ENCODE data around the gene KCNE3. TPM values are rescaled to one million over a fixed set of nuclear protein-coding genes. Genes with fewer than 3 reads are reported as not detected.

KCNE3 gene
- total RNA-seq, 1 experiment from 2014 or later = 4.9 TPM

DNA sequence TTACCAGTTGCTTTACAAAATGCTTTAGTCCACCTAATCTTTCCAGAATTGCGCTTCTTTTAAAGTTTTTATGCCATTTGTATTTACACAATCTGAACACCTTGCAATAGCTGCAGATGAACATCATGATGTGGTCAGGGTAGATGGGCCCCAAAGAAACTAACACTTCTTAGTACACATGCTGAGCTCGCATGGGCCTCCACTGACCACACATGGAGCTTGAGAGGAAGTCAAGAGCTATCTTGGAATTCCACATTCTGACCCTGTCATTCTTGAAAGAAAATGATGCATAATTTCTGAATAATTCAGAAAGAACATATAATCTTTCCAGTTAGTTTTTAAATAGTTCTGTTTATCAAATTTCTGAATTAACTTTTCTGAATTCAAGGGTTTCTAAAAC lies 18.5 kb upstream of the KCNE3 start:
- no peak overlapping the region for H3K18ac ChIP-seq (ENCODE audit: insufficient read length, low read depth, low read length)
- WGBS (ENCODE audit: extremely low coverage, insufficient read length, low lambda C conversion rate) = no CpG with 5 or more reads among the region's 2 CpGs
- no peak for DNase-seq
- H2AK5ac ChIP-seq (ENCODE audit: insufficient read length, low read length) = no peak overlapping the region
- H4K8ac ChIP-seq (replicated peaks; ENCODE audit: insufficient read length, low read depth, low read length) = no peak overlapping the region
- no peaks in the 10 kb centered on the region for H3K4me1 ChIP-seq (ENCODE audit: insufficient read depth, low read length)
- H2BK15ac ChIP-seq (ENCODE audit: low read depth, low read length) = no peak overlapping the region
- no peak overlapping the region for H2BK20ac ChIP-seq (ENCODE audit: low read depth, low read length, poor library complexity, severe bottlenecking)
- no peak overlapping the region for H3K23ac ChIP-seq (ENCODE audit: insufficient read length, low read depth, low read length)
- no peak overlapping the region for H3K27ac ChIP-seq (ENCODE audit: insufficient read length, low read depth, low read length)
- TF ChIP-seq, protein P1, sequence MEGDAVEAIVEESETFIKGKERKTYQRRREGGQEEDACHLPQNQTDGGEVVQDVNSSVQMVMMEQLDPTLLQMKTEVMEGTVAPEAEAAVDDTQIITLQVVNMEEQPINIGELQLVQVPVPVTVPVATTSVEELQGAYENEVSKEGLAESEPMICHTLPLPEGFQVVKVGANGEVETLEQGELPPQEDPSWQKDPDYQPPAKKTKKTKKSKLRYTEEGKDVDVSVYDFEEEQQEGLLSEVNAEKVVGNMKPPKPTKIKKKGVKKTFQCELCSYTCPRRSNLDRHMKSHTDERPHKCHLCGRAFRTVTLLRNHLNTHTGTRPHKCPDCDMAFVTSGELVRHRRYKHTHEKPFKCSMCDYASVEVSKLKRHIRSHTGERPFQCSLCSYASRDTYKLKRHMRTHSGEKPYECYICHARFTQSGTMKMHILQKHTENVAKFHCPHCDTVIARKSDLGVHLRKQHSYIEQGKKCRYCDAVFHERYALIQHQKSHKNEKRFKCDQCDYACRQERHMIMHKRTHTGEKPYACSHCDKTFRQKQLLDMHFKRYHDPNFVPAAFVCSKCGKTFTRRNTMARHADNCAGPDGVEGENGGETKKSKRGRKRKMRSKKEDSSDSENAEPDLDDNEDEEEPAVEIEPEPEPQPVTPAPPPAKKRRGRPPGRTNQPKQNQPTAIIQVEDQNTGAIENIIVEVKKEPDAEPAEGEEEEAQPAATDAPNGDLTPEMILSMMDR (conservative IDR thresholded peaks at IDR 0.05) = no peak
- H3K4me2 ChIP-seq (ENCODE audit: insufficient read depth, insufficient read length, low read length) = no peak overlapping the region
- no peak overlapping the region for H2BK5ac ChIP-seq (ENCODE audit: insufficient read length, low read length)
- no peak overlapping the region for H3K27ac Mint-ChIP-seq
- H3T11ph ChIP-seq (ENCODE audit: low read length) = no peak overlapping the region
- no peaks in the 10 kb centered on the region for H3K36me3 Mint-ChIP-seq (ENCODE audit: insufficient read depth in 1 of 3, low read depth in 3 of 3)
- no peaks in the 10 kb centered on the region for H4K20me1 ChIP-seq (ENCODE audit: control insufficient read depth, insufficient read depth, insufficient read length)
- no peaks in the 10 kb centered on the region for H3K23me2 ChIP-seq (ENCODE audit: insufficient read length, low read depth, low read length, poor library complexity, severe bottlenecking)
- no peaks in the 10 kb centered on the region for H3K79me1 ChIP-seq (ENCODE audit: insufficient read depth, low read depth, low read length, poor library complexity, severe bottlenecking)
- H3K14ac ChIP-seq (ENCODE audit: insufficient read depth, low read length) = no peak overlapping the region
- no peak overlapping the region for H3K9ac ChIP-seq (ENCODE audit: extremely low read depth, insufficient read length, low read length)
- H2BK120ac ChIP-seq (ENCODE audit: low read depth, low read length, poor library complexity, severe bottlenecking) = no peak overlapping the region
- no peak overlapping the region for H4K5ac ChIP-seq (ENCODE audit: insufficient read length, low read depth, low read length)
- no peak overlapping the region for H2AFZ ChIP-seq (ENCODE audit: low read length)
- H3K27me3 Mint-ChIP-seq (ENCODE audit: low read depth) = no peaks in the 10 kb centered on the region
- H3K4me3 Mint-ChIP-seq = no peak overlapping the region
- no peaks in the 10 kb centered on the region for H3K9me3 Mint-ChIP-seq
- no peaks in the 10 kb centered on the region for H3K79me2 ChIP-seq (ENCODE audit: insufficient read depth, low read length)
- H3K4ac ChIP-seq (ENCODE audit: low read depth, low read length) = no peak overlapping the region
- H2BK12ac ChIP-seq (ENCODE audit: insufficient read length, low read depth, low read length) = no peak overlapping the region
- no peaks in the 10 kb centered on the region for H3K27me3 ChIP-seq (ENCODE audit: insufficient read depth, low read length)
- no peak overlapping the region for H4K91ac ChIP-seq (ENCODE audit: insufficient read length, low read depth, low read length)
- peaks cover 3 to 4% of the 10 kb centered on the region in 2 experiments; a peak in 3 of 4 replicates for H3K4me1 Mint-ChIP-seq
- H3K9me3 ChIP-seq (ENCODE audit: control insufficient read depth, low read depth, low read length) = no peaks in the 10 kb centered on the region
- H3K56ac ChIP-seq (ENCODE audit: insufficient read length, low read depth, low read length) = no peak overlapping the region

All from H9 (cell line).